ENCODE measurements around the gene CSTB.

CSTB gene

DNA sequence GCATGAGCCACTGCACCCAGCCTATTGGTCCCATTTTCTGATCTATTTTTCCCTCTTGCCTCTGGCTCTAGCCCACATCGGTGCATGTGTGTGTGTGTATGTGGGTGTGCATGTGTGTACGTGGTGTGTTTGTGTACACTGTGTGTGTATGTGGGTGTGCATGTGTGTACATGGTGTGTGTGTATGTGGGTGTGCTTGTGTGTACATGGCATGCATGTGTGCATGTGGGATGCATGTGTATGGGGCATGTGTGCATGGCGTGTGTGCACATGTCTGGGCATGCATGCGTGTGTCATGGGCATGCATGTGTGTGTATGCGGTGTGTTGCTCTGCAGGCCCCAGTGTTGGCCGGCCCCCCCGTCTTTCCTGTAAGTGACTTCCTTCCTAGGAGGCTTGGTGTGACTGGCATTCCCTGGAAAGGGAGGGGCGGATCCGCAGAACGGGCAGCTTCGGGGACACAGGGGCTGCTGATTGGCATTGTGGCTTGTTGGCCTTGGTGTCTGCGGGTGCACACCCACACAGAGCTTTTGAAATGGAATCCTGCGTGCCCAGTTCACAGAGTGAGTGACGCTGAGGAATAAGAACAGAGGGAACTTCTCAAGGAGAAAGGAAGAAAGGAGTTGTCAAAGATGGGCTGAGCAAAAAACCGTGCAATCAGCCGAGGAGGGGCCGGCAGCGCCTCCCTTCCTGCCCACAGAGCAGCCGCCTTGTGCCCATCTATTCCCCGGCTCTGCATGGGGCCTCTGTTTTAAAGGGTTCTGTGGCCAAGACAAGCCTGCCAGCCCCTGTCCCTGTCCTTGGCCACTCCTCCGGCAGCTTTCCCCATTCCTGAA is 49.2 kb downstream of the CSTB start:
- no peak for DNase-seq
